K562 (cell line): ENCODE data around the gene MAP1LC3B2. TPM values are rescaled to one million over a fixed set of nuclear protein-coding genes. Genes with fewer than 3 reads are reported as not detected.

Experiments used
- ARNT ChIP-seq, 2 experiments: fragments of 450-650 bp; IDR thresholded peaks; 2 replicates each; pipeline ENCODE4 v1.6.1; 2016; ENCODE audit warnings: mild to moderate bottlenecking in 1 of 2
- ATF1 ChIP-seq, 2 experiments: fragments of 450-650 bp in 1 of 2; IDR thresholded peaks; 2 replicates each; pipeline ENCODE4 v1.6.1; 2016; ENCODE audit warnings: missing compliant biosample characterization in 1 of 2, missing genetic modification characterization in 1 of 2
- CCNT2 ChIP-seq: IDR thresholded peaks from 2 replicates; pipeline ENCODE4 v1.6.1; 2011; ENCODE audit warnings: borderline replicate concordance, low read depth, mild to moderate bottlenecking, moderate library complexity, mixed read lengths, low read length; ENCODE audit not compliant: insufficient read length; ENCODE audit errors: extremely low read depth
- CREB3 ChIP-seq: fragments of 450-650 bp; conservative IDR thresholded peaks from 2 replicates; pipeline ENCODE4 v1.6.1; 2016; ENCODE audit warnings: missing genetic modification characterization, low read depth, mild to moderate bottlenecking, missing compliant biosample characterization, moderate library complexity
- CREM ChIP-seq: IDR thresholded peaks from 2 replicates; pipeline ENCODE4 v1.6.1; 2014; ENCODE audit warnings: antibody characterized with exemption, low read depth
- CUX1 ChIP-seq: fragments of 200-800 bp; sonication (Bioruptor generic); IDR thresholded peaks from 2 replicates; pipeline ENCODE4 v1.6.1; 2016; ENCODE audit warnings: missing genetic modification characterization, missing compliant biosample characterization
- GTF2E2 ChIP-seq: fragments of 200-800 bp; sonication (Bioruptor generic); IDR thresholded peaks from 2 replicates; pipeline ENCODE4 v1.6.1; 2016; ENCODE audit warnings: missing genetic modification characterization, missing compliant biosample characterization
- HIVEP1 ChIP-seq: fragments of 250-450 bp; sonication (Bioruptor Pico); IDR thresholded peaks from 2 replicates; pipeline ENCODE4 v1.4.0; 2020; ENCODE audit warnings: mild to moderate bottlenecking
- IRF9 ChIP-seq: fragments of 450-650 bp; IDR thresholded peaks from 2 replicates; pipeline ENCODE4 v1.6.1; 2016; ENCODE audit warnings: missing biosample characterization, missing genetic modification characterization
- MTA3 ChIP-seq: fragments of 450-650 bp; formaldehyde crosslinking; IDR thresholded peaks from 2 replicates; pipeline ENCODE4 v1.6.1; 2017; ENCODE audit warnings: mild to moderate bottlenecking, borderline replicate concordance
- NR4A1 ChIP-seq, 2 experiments: fragments of 250-450 bp in 1 of 2; fragments of 450-650 bp in 1 of 2; sonication (Bioruptor Pico) in 1 of 2; IDR thresholded peaks; 2 replicates each; pipeline versions ENCODE4 v1.4.0 to v1.6.1; 2016 to 2020; ENCODE audit warnings: mild to moderate bottlenecking in 2 of 2, missing compliant biosample characterization in 1 of 2, missing genetic modification characterization in 1 of 2, moderate library complexity in 1 of 2
- SMAD4 ChIP-seq: fragments of 250-450 bp; sonication (Bioruptor Pico); conservative IDR thresholded peaks from 2 replicates; pipeline ENCODE4 v1.8.0; 2021; ENCODE audit warnings: inconsistent platforms, mild to moderate bottlenecking, moderate library complexity
- SMARCA5 ChIP-seq: fragments of 450-650 bp; IDR thresholded peaks from 2 replicates; pipeline ENCODE4 v1.6.1; 2016
- TCF3 ChIP-seq: sonication (generic); formaldehyde crosslinking; IDR thresholded peaks from 2 replicates; pipeline ENCODE4 v1.4.0; 2020; ENCODE audit warnings: mild to moderate bottlenecking, missing genetic modification reagents
- ZNF121 ChIP-seq: sonication (generic); formaldehyde crosslinking; conservative IDR thresholded peaks from 2 replicates; pipeline ENCODE4 v1.8.0; 2022; ENCODE audit warnings: missing genetic modification reagents
- ZNF444 ChIP-seq: fragments of 250-450 bp; sonication (Bioruptor Pico); IDR thresholded peaks from 2 replicates; pipeline ENCODE4 v1.4.0; 2020; ENCODE audit warnings: mild to moderate bottlenecking, moderate library complexity
- polyA plus RNA-seq, 8 experiments: library from polyadenylated mRNA; depleted of rRNA in 4 of 8; stranded (reverse) in 5 of 8; unstranded in 3 of 8; fragments of >200 nt; fragmentation: Nextera tagmentation in 2 of 8; fragmentation: Illumina TruSeq in 1 of 8; extraction: Ambion mirVana in 2 of 8; extraction: Trizol in 1 of 8; gene quantifications; 2 replicates each; pipeline versions ENCODE4 v1.2.1 to v1.2.3, GENCODE V29; 2011 to 2014; ENCODE audit warnings: inconsistent platforms in 1 of 8, missing spikeins in 1 of 8
- total RNA-seq, 7 experiments: library from RNA; depleted of rRNA in 6 of 7; stranded (reverse); fragments of >200 nt in 6 of 7; fragmentation: Illumina TruSeq in 2 of 7; extraction: Trizol in 2 of 7; gene quantifications; 2 replicates each; pipeline versions ENCODE4 v1.2.1 to v1.2.3, GENCODE V29; 2011 to 2021; ENCODE audit warnings: low replicate concordance in 1 of 7
- TF ChIP-seq, protein P1 (sequence below): sonication (generic); formaldehyde crosslinking; IDR thresholded peaks from 2 replicates; pipeline ENCODE4 v1.8.1; 2023; ENCODE audit warnings: mild to moderate bottlenecking, missing genetic modification reagents

MAP1LC3B2 gene
- total and polyA plus RNA-seq, 9 of the 15 experiments (the other 6 are each of a cell fraction or from before 2014, with no cell fraction given): 0.53 to 2.8 (median 0.76) TPM; not detected in 2

DNA sequence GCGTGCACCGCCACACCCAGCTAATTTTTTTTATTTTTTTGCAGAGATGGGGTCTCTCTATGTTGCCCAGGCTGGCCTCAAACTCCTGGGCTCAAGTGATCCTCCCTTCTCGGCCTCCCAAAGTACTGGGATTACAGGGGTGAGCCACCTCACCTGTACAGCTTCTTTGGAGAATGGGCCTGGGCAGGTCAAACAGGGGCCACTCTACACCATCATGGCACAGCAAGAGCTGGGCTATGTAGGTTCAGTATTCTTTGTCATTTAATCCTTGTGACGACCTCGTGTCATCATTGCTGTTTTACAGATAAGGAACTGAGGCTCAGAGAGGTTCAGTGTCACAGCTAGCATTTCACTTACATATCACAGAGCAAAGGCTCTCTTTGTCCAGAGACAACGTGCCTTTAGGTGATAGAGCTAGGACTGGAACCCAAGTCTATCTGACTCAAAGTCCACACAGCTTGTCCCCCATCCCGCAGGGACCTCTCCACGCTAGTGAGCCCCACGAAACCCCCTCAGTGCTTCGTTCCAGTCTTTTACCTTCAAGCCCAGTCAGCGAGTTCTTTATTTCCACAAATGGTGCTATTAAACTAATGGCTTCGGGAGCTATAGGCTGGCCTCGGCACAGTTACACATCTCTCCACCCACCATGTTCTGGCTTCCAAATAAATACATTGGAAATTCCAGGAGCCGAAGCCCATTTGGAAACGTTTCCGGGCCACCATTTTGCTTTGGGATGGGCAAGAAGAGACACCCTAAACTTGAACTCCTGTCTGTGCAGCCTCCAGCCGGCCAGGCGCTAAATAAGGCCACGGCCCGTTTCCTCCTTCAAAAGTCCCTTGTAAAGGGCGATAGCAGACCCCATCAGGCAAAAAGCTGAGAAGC is 660 bp upstream of the MAP1LC3B2 start (continued):
- TF ChIP-seq SMAD4 (peak; percentile 34; the same call in 1 of the 2 replicates), CUX1 (CRISPR knock-in tag) (peak; percentile 24; the same call in 1 of the 2 replicates), CREM (peak; percentile 42; the same call in 1 of the 2 replicates), IRF9 (no peak), NR4A1 (CRISPR knock-in tag; IDR thresholded peaks at IDR 0.05) (no peak), NR4A1 (tag; IDR thresholded peaks at IDR 0.05) (peak; percentile 64), ATF1 (CRISPR knock-in tag; IDR thresholded peaks at IDR 0.05) (no peak), ATF1 (tag; IDR thresholded peaks at IDR 0.05) (peak; percentile 83), MTA3 (peak; percentile 66; the same call in 1 of the 2 replicates), HIVEP1 (CRISPR knock-in tag) (0 out of 2 replicates have a peak, but pooled peaks have one; percentile 27), CREB3 (tag) (peak; percentile 21; the same call in 1 of the 2 replicates), ZNF121 (peak; percentile 98), SMARCA5 (peak; percentile 69; the same call in 1 of the 2 replicates), GTF2E2 (tag) (peak; percentile 75; the same call in 1 of the 2 replicates), CCNT2 (peak; percentile 19), ARNT (IDR thresholded peaks at IDR 0.05) (peak in 1 of 2 experiments; percentile 59; a peak in 1 of 4 replicates), TCF3 (CRISPR knock-in tag) (peak; percentile 40; the same call in 1 of the 2 replicates), ZNF444 (0 out of 2 replicates have a peak, but pooled peaks have one; percentile 23)
- TF ChIP-seq, protein P1, sequence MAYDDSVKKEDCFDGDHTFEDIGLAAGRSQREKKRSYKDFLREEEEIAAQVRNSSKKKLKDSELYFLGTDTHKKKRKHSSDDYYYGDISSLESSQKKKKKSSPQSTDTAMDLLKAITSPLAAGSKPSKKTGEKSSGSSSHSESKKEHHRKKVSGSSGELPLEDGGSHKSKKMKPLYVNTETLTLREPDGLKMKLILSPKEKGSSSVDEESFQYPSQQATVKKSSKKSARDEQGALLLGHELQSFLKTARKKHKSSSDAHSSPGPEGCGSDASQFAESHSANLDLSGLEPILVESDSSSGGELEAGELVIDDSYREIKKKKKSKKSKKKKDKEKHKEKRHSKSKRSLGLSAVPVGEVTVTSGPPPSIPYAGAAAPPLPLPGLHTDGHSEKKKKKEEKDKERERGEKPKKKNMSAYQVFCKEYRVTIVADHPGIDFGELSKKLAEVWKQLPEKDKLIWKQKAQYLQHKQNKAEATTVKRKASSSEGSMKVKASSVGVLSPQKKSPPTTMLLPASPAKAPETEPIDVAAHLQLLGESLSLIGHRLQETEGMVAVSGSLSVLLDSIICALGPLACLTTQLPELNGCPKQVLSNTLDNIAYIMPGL (CRISPR knock-in tag): no peak
